NCI-H1048 (cell line): Measurements from ENCODE around the gene SLC25A21.
A peak's percentile ranks its signal among the peaks of the same experiment; 100 is the strongest.

Experiments
- DNase-seq: peaks from one replicate; lab custom pipeline; 2025; lab: John Stamatoyannopoulos, UW

Gene SLC25A21

GRCh38 chr14:37143475-37143874 is 28.9 kb downstream of the SLC25A21 start:
- no peak for DNase-seq

- peak; percentile 15 for DNase-seq
Observed at GRCh38 chr14:37142835-37143401, 29.5 kb downstream of the SLC25A21 start.

- DNase-seq: no peak
Observed at GRCh38 chr14:37140176-37140575, 32.2 kb downstream of the SLC25A21 start.

- no peak for DNase-seq
Observed at GRCh38 chr14:37139710-37140109, 32.7 kb downstream of the SLC25A21 start.

- DNase-seq: no peak
Observed at GRCh38 chr14:37138898-37139297, 33.5 kb downstream of the SLC25A21 start.

GRCh38 chr14:37133284-37133913 is 39.0 kb downstream of the SLC25A21 start:
- DNase-seq: no peak

GRCh38 chr14:37131205-37131604 is 41.2 kb downstream of the SLC25A21 start:
- no peak for DNase-seq

GRCh38 chr14:37129047-37129446 is 43.4 kb downstream of the SLC25A21 start:
- DNase-seq: no peak

- DNase-seq: no peak
Observed at GRCh38 chr14:37124614-37125013, 47.8 kb downstream of the SLC25A21 start.

- no peak for DNase-seq
Observed at GRCh38 chr14:37122919-37123639, 49.3 kb downstream of the SLC25A21 start.

GRCh38 chr14:37122288-37122687 is 50.1 kb downstream of the SLC25A21 start:
- DNase-seq: no peak

- no peak for DNase-seq
Observed at GRCh38 chr14:37118673-37119366, 53.6 kb downstream of the SLC25A21 start.

- DNase-seq: no peak
Observed at GRCh38 chr14:37116933-37117849, 55.2 kb downstream of the SLC25A21 start.

- no peak for DNase-seq
Observed at GRCh38 chr14:37115406-37115805, 57.0 kb downstream of the SLC25A21 start.

GRCh38 chr14:37114559-37114958 is 57.8 kb downstream of the SLC25A21 start:
- DNase-seq: no peak

- no peak for DNase-seq
Observed at GRCh38 chr14:37114002-37114401, 58.4 kb downstream of the SLC25A21 start.

GRCh38 chr14:37098132-37098531 is 74.3 kb downstream of the SLC25A21 start:
- DNase-seq: no peak

GRCh38 chr14:37094502-37094901 is 77.9 kb downstream of the SLC25A21 start:
- no peak for DNase-seq

- no peak for DNase-seq
Observed at GRCh38 chr14:37093364-37093763, 79.0 kb downstream of the SLC25A21 start.

GRCh38 chr14:37091651-37092050 is 80.8 kb downstream of the SLC25A21 start:
- DNase-seq: no peak

GRCh38 chr14:37090026-37090425 is 82.4 kb downstream of the SLC25A21 start:
- DNase-seq: no peak

GRCh38 chr14:37089410-37089809 is 83.0 kb downstream of the SLC25A21 start:
- no peak for DNase-seq
